Mesodermal cell (in vitro differentiated cells): ENCODE data around the gene TFPI2.

Experiments used
- H3K27ac ChIP-seq: 2 replicates; pipeline ENCODE4 v1.7.0; 2013; ENCODE audit warnings: mild to moderate bottlenecking, low read depth, low read length, moderate library complexity; ENCODE audit not compliant: severe bottlenecking
- H3K36me3 ChIP-seq: 2 replicates; pipeline ENCODE4 v1.7.1; 2013; ENCODE audit warnings: mild to moderate bottlenecking, low read length, moderate library complexity; ENCODE audit not compliant: control insufficient read depth, insufficient read depth
- H3K4me1 ChIP-seq: one replicate; pipeline ENCODE4 v1.7.1; 2013; ENCODE audit warnings: mild to moderate bottlenecking, low read length; ENCODE audit not compliant: insufficient read depth, control insufficient read depth, poor library complexity, severe bottlenecking
- H3K4me3 ChIP-seq: 2 replicates; pipeline ENCODE4 v1.7.0; 2013; ENCODE audit warnings: low read length, control low read depth, mild to moderate bottlenecking; ENCODE audit not compliant: insufficient read depth, poor library complexity, severe bottlenecking; ENCODE audit errors: extremely low read depth
- H3K9me3 ChIP-seq: 2 replicates; pipeline ENCODE4 v1.7.1; 2013; ENCODE audit warnings: mild to moderate bottlenecking, low read length, moderate library complexity; ENCODE audit not compliant: control insufficient read depth
- WGBS, 2 experiments: methylation state at CpG; one replicate each; pipeline ENCODE4 v1.1.5; 2013; ENCODE audit warnings: missing lambda C conversion rate in 2 of 2; ENCODE audit not compliant: insufficient coverage in 2 of 2; 5-methylcytosine and 5-hydroxymethylcytosine counted together

Gene TFPI2

DNA sequence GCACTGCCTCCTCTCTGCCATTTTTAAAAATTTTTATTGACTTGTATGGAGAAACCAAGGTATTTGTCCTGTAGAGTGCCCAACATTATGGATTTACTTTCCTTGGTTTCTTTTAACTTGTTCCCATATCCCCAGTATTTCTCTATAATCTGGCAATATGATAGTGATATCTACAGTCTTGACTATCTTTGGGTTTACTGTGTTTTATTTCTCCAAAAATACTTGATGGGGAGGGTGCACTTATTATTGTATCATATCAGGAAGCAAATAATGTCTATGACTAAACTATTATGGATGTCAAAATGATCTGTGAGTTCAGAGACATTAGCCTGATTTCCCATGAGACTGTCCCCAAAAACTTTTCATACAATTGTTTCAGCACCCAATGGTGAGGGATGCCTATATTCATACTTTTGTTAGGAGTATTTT, 6.6 kb downstream of the TFPI2 start:
- no peak overlapping the region for H3K4me3 ChIP-seq
- no peaks in the 10 kb centered on the region for H3K4me1 ChIP-seq
- H3K27ac ChIP-seq: no peak overlapping the region
- H3K36me3 ChIP-seq: no peaks in the 10 kb centered on the region
- H3K9me3 ChIP-seq: peaks cover 4% of the 10 kb centered on the region

DNA sequence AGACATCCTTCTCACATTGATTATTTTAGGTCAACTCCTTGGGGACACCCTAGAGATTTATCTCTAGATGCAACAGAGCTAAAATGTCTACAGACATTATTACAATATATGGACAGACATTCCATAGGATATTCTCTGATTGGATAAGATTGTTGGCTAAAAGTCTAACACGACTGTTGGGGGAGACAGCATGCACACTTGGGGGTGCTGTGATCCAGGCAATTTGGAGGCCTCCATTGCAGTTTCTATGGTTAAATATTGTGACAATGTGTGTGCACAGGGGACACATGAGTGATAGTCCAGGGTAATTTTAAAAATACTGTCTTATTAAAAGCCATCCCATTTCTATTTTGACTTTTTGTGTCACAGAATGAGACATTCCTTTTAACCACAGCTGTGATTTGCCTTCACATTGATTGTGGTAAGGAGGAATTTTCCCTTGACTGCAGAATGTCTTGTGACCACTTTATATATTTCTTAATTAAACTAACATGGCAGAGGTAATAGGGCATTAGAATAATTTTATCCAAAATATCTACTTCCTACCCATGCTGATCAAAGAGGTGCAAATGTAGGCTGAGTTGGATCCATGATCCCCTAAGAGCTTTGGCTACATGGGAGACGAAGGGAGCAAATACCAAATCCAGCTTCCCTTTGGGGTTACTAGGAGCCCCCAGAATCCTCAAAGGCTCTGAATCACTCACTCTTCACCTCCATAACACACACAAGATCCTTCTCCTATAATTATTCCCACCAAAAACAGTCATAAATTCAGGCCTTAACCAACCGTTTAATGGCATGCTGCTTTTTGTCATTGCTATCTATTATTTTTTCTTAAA, 7.3 kb downstream of the TFPI2 start:
- no peak overlapping the region for H3K4me3 ChIP-seq
- H3K27ac ChIP-seq: no peak overlapping the region
- H3K36me3 ChIP-seq: no peaks in the 10 kb centered on the region
- WGBS, 2 experiments: 89 to 90% methylated on average over 2 to 3 of the region's 3 CpGs
- no peaks in the 10 kb centered on the region for H3K4me1 ChIP-seq
- H3K9me3 ChIP-seq: peaks cover 4% of the 10 kb centered on the region

DNA sequence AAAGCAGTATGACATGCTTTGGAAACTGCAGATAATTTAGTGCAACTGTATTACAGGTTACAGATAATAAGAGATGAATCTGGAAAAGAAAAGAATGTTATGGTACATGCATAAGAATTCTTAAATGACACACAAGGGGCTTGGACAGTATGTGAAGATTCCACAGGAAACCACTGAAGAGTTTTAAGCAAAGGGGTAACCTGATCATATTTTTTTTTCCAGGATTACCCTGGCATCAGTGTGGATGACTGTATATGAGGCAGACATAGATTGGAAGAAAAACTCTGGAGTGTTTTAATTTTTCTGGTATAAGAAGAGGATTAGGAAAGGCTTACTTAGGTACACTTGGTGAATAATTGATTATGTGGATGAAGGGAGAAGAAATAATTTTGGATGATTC, 8.1 kb downstream of the TFPI2 start:
- no peak overlapping the region for H3K27ac ChIP-seq
- no peak overlapping the region for H3K4me3 ChIP-seq
- H3K4me1 ChIP-seq: no peaks in the 10 kb centered on the region
- H3K9me3 ChIP-seq: peaks cover 4% of the 10 kb centered on the region
- H3K36me3 ChIP-seq: no peaks in the 10 kb centered on the region

GRCh38 chr7:93879356-93879755, 11.2 kb downstream of the TFPI2 start:
- Histone ChIP-seq H3K36me3 (no peaks in the 10 kb centered on the region), H3K4me1 (no peaks in the 10 kb centered on the region), H3K27ac (no peak overlapping the region), H3K4me3 (no peak overlapping the region), H3K9me3 (peaks cover 4% of the 10 kb centered on the region)

GRCh38 chr7:93877742-93878141, 12.8 kb downstream of the TFPI2 start:
- 100% methylated on average over 2 of the region's 3 CpGs; no CpG with 5 or more reads in 1 of the 2 experiments for WGBS, 2 experiments
- H3K4me1 ChIP-seq: no peaks in the 10 kb centered on the region
- no peaks in the 10 kb centered on the region for H3K36me3 ChIP-seq
- no peak overlapping the region for H3K4me3 ChIP-seq
- no peak overlapping the region for H3K27ac ChIP-seq
- peaks cover 4% of the 10 kb centered on the region for H3K9me3 ChIP-seq

DNA sequence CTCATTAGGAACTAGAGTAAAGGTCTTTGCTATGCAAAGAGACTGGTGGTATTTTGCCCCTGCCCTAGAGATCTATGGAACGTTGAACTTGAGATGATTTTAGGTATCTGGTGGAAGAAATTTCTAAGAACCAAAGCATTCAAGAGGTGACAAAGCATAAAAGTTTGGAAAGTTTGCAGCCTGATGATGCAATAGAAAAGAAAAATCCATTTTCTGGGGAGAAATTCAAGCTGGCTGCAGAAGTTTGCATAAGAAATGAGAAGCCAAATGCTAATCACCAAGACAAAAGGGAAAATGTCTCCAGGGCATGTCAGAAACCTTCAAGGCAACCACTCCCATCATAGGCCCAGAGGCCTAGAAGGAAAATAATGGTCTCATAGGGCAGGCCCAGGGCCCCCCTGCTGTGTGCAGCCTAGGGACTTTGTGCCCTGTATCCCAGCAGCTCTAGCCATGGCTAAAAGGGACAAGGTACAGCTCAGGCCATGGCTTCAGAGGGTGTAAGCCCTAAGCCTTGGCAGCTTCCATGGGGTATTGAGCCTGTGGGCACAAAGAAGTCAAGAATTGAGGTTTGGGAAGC, 16.5 kb downstream of the TFPI2 start:
- Histone ChIP-seq H3K27ac (no peak overlapping the region), H3K9me3 (no peaks in the 10 kb centered on the region), H3K36me3 (no peaks in the 10 kb centered on the region), H3K4me1 (no peaks in the 10 kb centered on the region), H3K4me3 (no peak overlapping the region)
- 80 to 86% methylated on average over 1 of the region's 1 CpG for WGBS, 2 experiments

DNA sequence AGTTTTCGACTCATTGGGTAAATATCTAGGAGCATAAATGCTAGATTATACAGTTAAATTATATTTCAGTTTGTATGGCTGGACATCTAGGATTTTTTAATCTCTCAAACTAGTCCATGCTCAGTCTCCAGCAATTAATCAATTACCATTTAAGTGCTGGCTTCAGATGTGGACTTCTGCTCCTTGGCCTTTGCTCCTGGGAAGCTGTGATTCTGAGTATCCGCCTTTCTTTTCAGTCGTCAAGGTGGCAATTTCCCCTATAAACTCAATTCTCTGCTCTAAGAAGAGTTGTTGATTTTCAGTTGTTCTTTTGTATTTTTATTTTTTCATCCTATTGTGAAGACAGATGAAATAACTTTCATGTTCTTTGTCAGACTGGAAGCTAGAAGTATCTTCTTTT, 23.7 kb downstream of the TFPI2 start:
- H3K4me3 ChIP-seq: no peak overlapping the region
- H3K9me3 ChIP-seq: no peaks in the 10 kb centered on the region
- H3K4me1 ChIP-seq: no peaks in the 10 kb centered on the region
- no peaks in the 10 kb centered on the region for H3K36me3 ChIP-seq
- H3K27ac ChIP-seq: no peak overlapping the region
- WGBS, 2 experiments: no CpG with 5 or more reads among the region's 3 CpGs

DNA sequence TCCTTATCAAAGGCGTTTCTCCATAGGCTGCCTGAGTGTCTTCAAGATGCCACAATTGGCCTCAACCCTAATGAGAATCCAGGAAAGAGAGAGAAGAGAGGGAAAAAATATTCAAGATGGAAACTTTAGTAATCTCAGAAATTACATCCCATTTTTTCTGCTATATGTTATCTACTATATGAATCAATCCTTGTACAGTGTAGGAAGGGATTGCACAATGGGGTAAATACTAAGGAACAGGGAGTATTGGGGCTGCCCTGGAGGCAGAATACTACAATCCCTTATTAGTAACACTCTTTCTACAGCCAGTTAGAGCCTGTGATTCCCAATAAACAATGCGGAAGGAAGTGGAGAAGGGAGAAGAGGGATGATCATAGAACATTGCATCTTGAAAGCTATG, 27.9 kb downstream of the TFPI2 start:
- no peak overlapping the region for H3K27ac ChIP-seq
- H3K36me3 ChIP-seq: no peaks in the 10 kb centered on the region
- no peak overlapping the region for H3K4me3 ChIP-seq
- H3K9me3 ChIP-seq: no peaks in the 10 kb centered on the region
- H3K4me1 ChIP-seq: no peaks in the 10 kb centered on the region
- 80 to 90% methylated on average over 1 to 2 of the region's 2 CpGs for WGBS, 2 experiments

- Histone ChIP-seq H3K9me3 (no peaks in the 10 kb centered on the region), H3K4me1 (no peaks in the 10 kb centered on the region), H3K4me3 (no peak overlapping the region), H3K27ac (no peak overlapping the region), H3K36me3 (no peaks in the 10 kb centered on the region)
- WGBS, 2 experiments: 82 to 95% methylated on average over 3 of the region's 4 CpGs
These were observed 29.1 kb downstream of the TFPI2 start for GRCh38 chr7:93861325-93861949.

DNA sequence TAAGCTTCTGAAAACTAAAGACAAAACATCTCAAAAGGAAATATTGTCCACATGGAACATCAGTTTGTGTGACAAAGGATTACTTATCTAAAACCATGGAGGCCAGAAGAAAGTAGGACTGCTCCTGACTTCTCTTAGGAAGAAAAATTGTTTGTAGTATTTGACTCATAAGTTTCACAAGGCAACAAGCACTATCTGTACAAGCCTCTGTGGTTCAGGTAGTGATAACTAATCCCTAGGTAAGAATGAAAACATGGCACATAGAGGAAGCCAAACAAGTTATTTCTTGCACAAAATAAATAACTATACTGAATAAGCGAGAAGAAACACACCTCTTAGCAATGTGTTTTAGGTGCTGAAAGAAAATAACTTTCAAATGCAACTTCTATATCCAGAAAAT, 30.3 kb downstream of the TFPI2 start:
- Histone ChIP-seq H3K36me3 (no peaks in the 10 kb centered on the region), H3K27ac (no peak overlapping the region), H3K4me3 (no peak overlapping the region), H3K9me3 (no peaks in the 10 kb centered on the region), H3K4me1 (no peaks in the 10 kb centered on the region)
- WGBS, 2 experiments: no CpG with 5 or more reads among the region's 1 CpG

DNA sequence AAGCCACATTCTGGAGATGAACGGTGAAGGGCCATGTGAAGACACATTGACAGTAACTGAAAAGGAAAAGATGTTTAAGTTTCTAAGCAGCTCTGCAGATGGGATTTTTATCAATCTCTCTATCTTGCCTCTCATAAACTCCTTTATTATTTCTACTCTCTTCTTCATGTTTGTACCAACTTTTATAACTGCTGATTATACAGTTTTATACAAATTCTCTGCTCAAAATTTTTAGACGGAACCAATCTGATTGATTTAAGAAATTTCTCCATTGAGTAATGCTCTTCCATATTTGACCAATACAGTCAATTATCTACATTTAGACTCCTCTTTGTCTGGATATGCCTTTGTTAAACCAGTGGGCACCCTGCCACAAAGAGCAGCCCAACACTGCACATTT, 31.7 kb downstream of the TFPI2 start:
- H3K4me3 ChIP-seq: no peak overlapping the region
- H3K4me1 ChIP-seq: no peaks in the 10 kb centered on the region
- no peaks in the 10 kb centered on the region for H3K36me3 ChIP-seq
- H3K9me3 ChIP-seq: no peaks in the 10 kb centered on the region
- H3K27ac ChIP-seq: no peak overlapping the region
- WGBS, 2 experiments: 60 to 67% methylated on average over 1 of the region's 2 CpGs
